DND-41 (cell line): ENCODE measurements around the gene GRIN2A.

ENCODE experiments used
- ATAC-seq: fragments of 200-7000 bp; cut with Tn5 transposase; 3 replicates; pipeline ENCODE4 v1.9.1; 2021; ENCODE audit warnings: low read depth; ENCODE audit not compliant: insufficient read depth
- DNase-seq: peaks from one replicate; pipeline ENCODE4 v3.0.0-alpha.2; 2020
- H2AFZ ChIP-seq: 2 replicates; pipeline ENCODE4 v1.6.0; 2012; ENCODE audit warnings: low read depth, low read length
- H3K27ac ChIP-seq: 2 replicates; pipeline ENCODE4 v1.5.1; 2012; ENCODE audit warnings: low read length, inconsistent platforms
- H3K27me3 ChIP-seq: fragments of 200-600 bp; sonication (generic); 2 replicates; pipeline ENCODE4 v1.6.0; 2012; ENCODE audit warnings: low read length, mild to moderate bottlenecking, inconsistent platforms; ENCODE audit not compliant: insufficient read depth, poor library complexity
- H3K36me3 ChIP-seq: 2 replicates; pipeline ENCODE4 v1.5.1; 2012; ENCODE audit warnings: low read length, inconsistent platforms; ENCODE audit not compliant: insufficient read depth
- H3K4me1 ChIP-seq: 2 replicates; pipeline ENCODE4 v1.5.1; 2012; ENCODE audit warnings: mild to moderate bottlenecking, low read length; ENCODE audit not compliant: insufficient read depth
- H3K4me2 ChIP-seq: 2 replicates; pipeline ENCODE4 v1.6.0; 2012; ENCODE audit warnings: mild to moderate bottlenecking, moderate library complexity, low read length, inconsistent platforms; ENCODE audit not compliant: insufficient read depth
- H3K4me3 ChIP-seq, 2 experiments: fragments of 200-600 bp in 1 of 2; shearing (Covaris generic) in 1 of 2; 2 replicates each; pipeline ENCODE4 v1.5.1; 2012 to 2016; ENCODE audit warnings: inconsistent platforms in 2 of 2, low read length in 2 of 2, mild to moderate bottlenecking in 2 of 2, low read depth in 1 of 2, moderate library complexity in 1 of 2
- H3K79me2 ChIP-seq: 2 replicates; pipeline ENCODE4 v1.6.0; 2012; ENCODE audit warnings: low read length, inconsistent platforms; ENCODE audit not compliant: insufficient read depth
- H3K9ac ChIP-seq: 2 replicates; pipeline ENCODE4 v1.6.0; 2012; ENCODE audit warnings: low read depth, mild to moderate bottlenecking, inconsistent platforms, low read length, moderate library complexity
- H3K9me3 ChIP-seq: 2 replicates; pipeline ENCODE4 v1.5.1; 2012; ENCODE audit warnings: low read length, moderate library complexity, mild to moderate bottlenecking, inconsistent platforms; ENCODE audit not compliant: insufficient read depth, severe bottlenecking
- H4K20me1 ChIP-seq: 2 replicates; pipeline ENCODE4 v1.6.0; 2012; ENCODE audit warnings: low read length; ENCODE audit not compliant: insufficient read depth
- EZH2 ChIP-seq: IDR thresholded peaks from 3 replicates; pipeline ENCODE4 v1.6.1; 2012; ENCODE audit warnings: borderline replicate concordance, low read depth, mild to moderate bottlenecking, moderate library complexity, low read length, inconsistent platforms; ENCODE audit not compliant: severe bottlenecking
- TF ChIP-seq, protein P1 (sequence below): IDR thresholded peaks from 2 replicates; pipeline ENCODE4 v1.5.1; 2012; ENCODE audit warnings: borderline replicate concordance, low read length, moderate library complexity, mild to moderate bottlenecking; ENCODE audit not compliant: poor library complexity, severe bottlenecking; ENCODE audit errors: extremely low read depth

GRIN2A gene

GRCh38 chr16:9706217-9706836 lies 475.9 kb downstream of the GRIN2A start:
- DNase-seq (no peak), ATAC-seq (no peak)
- no peak overlapping the region for H3K27ac ChIP-seq
- H3K9ac ChIP-seq, result no peak overlapping the region
- H3K4me2 ChIP-seq, result no peak overlapping the region
- H3K27me3 ChIP-seq, result no peaks in the 10 kb centered on the region
- H3K4me1 ChIP-seq, result no peaks in the 10 kb centered on the region
- no peaks in the 10 kb centered on the region for H3K36me3 ChIP-seq
- TF ChIP-seq, protein P1, sequence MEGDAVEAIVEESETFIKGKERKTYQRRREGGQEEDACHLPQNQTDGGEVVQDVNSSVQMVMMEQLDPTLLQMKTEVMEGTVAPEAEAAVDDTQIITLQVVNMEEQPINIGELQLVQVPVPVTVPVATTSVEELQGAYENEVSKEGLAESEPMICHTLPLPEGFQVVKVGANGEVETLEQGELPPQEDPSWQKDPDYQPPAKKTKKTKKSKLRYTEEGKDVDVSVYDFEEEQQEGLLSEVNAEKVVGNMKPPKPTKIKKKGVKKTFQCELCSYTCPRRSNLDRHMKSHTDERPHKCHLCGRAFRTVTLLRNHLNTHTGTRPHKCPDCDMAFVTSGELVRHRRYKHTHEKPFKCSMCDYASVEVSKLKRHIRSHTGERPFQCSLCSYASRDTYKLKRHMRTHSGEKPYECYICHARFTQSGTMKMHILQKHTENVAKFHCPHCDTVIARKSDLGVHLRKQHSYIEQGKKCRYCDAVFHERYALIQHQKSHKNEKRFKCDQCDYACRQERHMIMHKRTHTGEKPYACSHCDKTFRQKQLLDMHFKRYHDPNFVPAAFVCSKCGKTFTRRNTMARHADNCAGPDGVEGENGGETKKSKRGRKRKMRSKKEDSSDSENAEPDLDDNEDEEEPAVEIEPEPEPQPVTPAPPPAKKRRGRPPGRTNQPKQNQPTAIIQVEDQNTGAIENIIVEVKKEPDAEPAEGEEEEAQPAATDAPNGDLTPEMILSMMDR, result no peak
- no peak for TF ChIP-seq EZH2
- no peaks in the 10 kb centered on the region for H4K20me1 ChIP-seq
- no peaks in the 10 kb centered on the region for H3K79me2 ChIP-seq
- H3K9me3 ChIP-seq, result no peaks in the 10 kb centered on the region
- no peak overlapping the region for H2AFZ ChIP-seq
- no peak overlapping the region for H3K4me3 ChIP-seq

GRCh38 chr16:9703731-9704130 lies 478.5 kb downstream of the GRIN2A start:
- Histone ChIP-seq H4K20me1 (no peaks in the 10 kb centered on the region), H3K9ac (no peak overlapping the region), H3K4me1 (no peaks in the 10 kb centered on the region), H3K36me3 (no peaks in the 10 kb centered on the region), H3K79me2 (no peaks in the 10 kb centered on the region), H2AFZ (no peak overlapping the region), H3K9me3 (no peaks in the 10 kb centered on the region), H3K4me2 (no peak overlapping the region), H3K4me3 (no peak overlapping the region), H3K27ac (no peak overlapping the region), H3K27me3 (no peaks in the 10 kb centered on the region)
- TF ChIP-seq EZH2, result no peak
- TF ChIP-seq, protein P1, result no peak
- ATAC-seq, result no peak
- no peak for DNase-seq
